Activated naive CD4-positive, alpha-beta T cell (primary cell): ENCODE measurements around the gene CLPTM1L.
"Not testable (repeated sequence)": the region's sequence is repeated elsewhere in the genome, so short reads cannot be mapped to it uniquely, and the experiment has no call there.

ENCODE experiments used
- DNase-seq, 4 experiments: peaks; one replicate each; lab custom pipeline; 2025; lab: John Stamatoyannopoulos, UW

Gene CLPTM1L

GRCh38 chr5:1360367-1360766, 15.5 kb upstream of the CLPTM1L start:
- not testable (repeated sequence) for DNase-seq

- DNase-seq, result no peak
These were observed 14.8 kb upstream of the CLPTM1L start for GRCh38 chr5:1359713-1360112.

- DNase-seq, result no peak
These were observed 14.2 kb upstream of the CLPTM1L start for GRCh38 chr5:1359031-1359645.

- DNase-seq, result no peak
These were observed 13.8 kb upstream of the CLPTM1L start for GRCh38 chr5:1358726-1359025.

GRCh38 chr5:1357946-1358725, 13.2 kb upstream of the CLPTM1L start:
- no peak for DNase-seq

DNA sequence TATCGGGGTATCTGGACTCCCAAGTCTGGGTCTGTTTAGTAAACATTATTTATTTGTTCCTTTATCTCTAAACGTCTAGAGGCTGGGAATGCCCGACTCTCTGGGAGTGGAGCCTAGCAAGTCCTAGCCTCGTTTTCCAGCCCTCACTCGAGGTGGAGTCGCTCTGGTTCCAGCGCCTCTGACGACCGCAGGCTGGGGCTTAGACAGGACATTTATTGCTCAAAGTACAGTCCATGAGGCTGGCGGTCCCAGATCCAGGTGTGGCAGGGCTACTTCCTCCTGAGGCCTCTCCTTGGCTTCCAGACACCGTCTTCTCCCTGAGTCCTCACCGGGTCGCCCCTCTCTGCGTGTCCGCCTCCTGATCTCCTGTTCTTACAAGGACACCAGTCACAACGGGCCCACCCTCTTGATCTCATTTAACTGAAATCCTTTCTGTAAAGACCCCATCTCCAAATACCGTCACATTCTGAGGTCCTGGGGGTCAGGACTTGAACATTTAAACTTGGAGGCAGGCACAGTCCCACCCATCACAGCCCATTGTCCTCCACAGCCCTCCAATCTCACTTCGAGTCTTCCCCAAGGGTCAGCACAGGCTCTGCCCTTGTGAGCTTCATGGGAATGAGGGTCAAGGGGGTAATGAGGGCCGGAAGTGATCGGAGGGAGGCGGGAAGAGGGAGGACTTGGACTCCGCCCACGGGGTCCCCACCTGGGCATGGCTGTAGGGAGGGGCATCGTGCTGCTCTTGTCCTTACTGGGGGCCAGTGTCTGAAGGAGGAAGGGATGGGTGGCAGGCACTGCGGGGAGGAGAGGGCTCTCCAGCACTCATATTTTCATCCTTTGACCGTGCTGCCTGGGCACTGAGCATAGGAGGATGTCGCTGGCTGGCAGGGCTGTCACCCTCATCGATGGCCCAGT, 12.2 kb upstream of the CLPTM1L start:
- no peak for DNase-seq

DNA sequence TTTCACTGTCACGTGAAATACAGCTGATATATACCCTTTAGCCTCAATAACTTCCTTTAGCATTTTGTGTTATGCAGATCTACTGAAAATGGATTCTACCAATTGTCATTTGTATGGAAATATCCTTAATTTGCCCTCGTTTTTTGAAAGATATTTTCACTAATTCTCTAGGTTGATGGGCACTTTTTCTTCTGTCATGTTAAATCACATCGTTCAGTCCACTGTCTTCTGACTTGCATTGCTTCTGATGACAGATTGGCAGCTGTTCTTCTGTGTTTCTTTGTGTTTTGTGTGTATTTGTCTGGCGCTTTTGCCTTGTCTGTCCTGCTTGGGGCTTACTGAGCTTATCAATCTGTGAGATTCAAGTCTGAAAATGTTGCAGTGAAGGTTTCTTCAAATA, 9.7 kb upstream of the CLPTM1L start:
- no peak for DNase-seq

DNA sequence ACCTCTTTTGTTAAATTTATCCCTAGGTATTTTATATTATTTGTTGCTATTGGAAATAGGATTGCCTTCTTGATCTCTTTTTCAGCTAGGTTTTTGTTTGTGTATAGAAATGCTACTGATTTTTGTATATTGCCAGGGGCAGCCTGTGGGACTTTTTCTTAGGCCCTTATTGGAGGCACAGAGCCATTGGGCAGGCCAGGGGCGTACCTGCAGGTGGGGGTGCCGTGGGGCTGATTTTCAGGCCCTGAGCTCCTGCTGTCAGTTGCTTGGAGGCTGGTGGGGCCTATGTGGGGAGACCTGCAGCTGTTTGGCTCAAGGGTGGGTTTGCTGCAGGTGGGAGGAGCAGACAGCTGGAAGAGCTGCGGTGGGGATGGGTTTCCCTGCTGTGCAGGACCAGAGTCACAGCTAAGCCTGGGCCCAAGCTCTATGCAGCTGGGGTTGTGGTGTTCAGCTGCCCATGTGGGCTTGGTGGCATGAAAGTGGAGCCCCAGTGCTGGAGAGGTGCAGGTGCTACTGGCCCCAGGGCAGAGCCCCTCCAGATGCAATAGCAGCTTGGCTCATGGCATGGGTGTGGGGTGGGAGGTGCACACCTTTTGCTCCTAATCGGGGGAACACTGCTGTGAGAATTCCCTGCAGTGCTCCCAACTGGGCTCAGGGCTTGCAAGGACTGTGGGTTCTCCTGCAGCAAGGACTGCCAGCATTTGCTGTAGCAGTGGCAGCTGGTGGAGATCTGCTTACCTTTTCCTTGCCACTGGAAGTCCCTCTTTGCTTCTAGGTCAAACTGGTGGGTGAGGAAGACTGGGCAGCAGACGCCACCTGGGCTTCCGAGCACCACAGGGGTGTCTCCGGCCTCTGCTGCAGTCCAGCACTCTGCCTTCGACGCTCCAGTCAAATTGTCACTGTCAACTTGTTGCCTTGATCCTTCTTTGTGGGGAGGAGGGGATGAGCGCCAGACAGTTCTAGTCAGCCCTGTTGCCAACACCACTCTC, 7.6 kb upstream of the CLPTM1L start:
- DNase-seq, result no peak

- DNase-seq, result no peak
These were observed 6.3 kb upstream of the CLPTM1L start for GRCh38 chr5:1351156-1351555.

DNA sequence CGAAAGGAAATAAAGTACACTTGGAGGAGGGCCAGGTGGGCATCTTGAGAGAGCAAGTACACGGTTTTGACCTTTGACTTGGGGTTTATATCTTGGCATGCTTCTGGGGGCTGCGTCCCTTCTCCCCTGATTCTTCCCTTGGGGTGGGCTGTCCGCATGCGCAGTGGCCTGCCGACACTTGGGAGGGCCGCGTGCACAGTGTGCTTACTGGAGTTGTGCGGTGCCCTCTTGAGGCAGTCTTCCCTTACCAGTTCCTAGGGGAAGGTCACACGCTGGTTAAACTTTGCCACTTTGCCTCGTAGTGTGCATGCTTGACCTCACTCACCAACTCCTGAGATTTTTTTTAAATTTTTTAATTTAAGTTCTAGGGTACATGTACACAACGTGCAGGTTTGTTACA, 4.3 kb upstream of the CLPTM1L start:
- no peak for DNase-seq

DNA sequence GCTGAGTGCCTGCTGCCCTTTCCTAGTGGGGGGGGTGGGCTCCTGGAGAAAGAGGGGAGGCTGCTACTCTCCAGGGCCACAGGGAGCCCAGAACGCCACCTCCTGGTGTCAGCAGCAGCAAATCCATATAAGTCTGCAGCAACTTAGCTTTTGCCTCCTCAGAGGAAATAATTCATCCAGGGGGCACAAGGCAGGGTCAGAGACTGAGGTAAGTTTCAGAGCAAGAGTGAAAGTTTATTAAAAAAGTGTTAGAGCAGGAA, 4.0 kb upstream of the CLPTM1L start:
- DNase-seq, result no peak

GRCh38 chr5:1347571-1347970, 2.7 kb upstream of the CLPTM1L start:
- no peak for DNase-seq

DNA sequence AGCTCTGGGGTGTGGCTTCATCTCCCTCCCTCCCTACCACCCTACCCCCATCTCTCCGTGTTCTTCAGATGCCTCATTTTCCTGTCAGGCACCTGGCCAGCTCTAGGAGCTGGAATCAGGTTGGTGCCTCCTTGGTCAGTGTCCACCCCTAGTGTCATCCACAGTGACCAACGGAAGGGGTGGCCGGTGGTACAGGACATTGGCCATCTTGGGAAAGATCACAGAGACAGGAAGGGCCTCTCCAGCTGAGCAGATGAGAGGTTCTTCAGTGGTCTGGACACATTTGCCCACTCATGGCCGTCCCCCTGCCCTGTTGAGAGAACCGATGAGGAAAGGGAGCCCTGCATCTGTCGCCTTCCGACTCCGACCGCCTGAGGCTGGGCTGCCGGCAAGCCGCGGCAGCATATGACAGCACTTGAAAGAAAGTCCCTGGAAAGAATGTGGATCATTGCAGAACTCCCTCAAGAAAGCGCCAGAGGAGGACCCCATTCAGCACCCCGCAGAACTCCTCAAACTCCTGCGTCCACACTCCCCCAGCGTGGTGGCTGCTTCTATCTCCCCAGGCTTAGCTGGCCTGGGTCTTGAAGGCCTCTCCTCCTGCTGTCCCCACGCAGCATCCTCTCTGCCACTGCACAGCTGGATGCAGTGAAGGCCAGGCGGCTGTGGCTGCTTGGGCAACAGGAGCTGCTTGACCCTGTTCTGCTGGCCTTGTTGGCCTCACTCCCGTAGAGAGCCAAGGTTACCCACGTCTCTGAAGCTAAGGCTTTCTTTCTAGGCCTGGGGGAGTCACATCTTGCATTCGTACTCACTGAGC, 1.9 kb upstream of the CLPTM1L start:
- no peak for DNase-seq

DNA sequence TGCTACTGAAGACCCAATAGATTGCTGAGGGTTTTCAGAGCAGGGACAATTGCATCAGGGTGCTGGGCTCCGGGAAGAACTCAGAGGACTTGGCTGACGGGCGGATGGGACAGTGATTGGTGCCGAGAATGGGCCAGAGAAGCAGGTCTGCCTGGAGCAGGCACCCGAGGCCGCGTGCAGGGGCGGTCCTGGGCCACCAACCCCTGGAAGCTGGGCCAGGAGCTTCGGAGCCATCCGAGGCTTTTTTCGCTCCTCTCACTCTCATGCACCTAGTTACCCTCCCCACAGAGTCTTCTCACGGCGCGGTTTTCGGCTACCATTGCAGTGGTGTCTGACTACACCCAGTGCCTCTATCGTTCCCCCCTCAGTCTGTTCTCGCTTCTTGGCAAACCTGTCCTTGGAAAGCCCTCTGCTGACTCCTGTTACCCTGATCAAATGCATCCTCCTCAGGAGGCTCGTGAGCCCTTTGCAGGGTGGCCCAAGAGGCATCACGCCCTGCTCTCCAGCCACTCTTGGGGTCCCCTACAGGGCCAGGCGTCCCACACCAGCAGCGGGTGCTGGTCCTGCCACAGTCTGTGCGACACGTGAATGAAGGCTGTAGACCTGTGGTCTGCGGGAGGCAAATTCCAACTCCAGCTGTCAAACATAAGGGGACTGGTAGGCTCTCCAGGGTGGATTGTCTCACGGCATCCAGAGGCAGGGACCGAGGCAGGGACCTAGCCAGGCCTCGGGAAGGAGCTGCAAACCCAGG, 1.2 kb upstream of the CLPTM1L start:
- no peak for DNase-seq

- peak in 1 of 4 experiments; percentile 40 for DNase-seq
These were observed 683 bp downstream of the CLPTM1L start for GRCh38 chr5:1343931-1344901.

GRCh38 chr5:1343315-1343751, 1.6 kb downstream of the CLPTM1L start:
- no peak for DNase-seq

- not testable (repeated sequence) for DNase-seq
These were observed 2.2 kb downstream of the CLPTM1L start for GRCh38 chr5:1342711-1343110.

GRCh38 chr5:1342268-1342667, 2.6 kb downstream of the CLPTM1L start:
- DNase-seq, result no peak

DNA sequence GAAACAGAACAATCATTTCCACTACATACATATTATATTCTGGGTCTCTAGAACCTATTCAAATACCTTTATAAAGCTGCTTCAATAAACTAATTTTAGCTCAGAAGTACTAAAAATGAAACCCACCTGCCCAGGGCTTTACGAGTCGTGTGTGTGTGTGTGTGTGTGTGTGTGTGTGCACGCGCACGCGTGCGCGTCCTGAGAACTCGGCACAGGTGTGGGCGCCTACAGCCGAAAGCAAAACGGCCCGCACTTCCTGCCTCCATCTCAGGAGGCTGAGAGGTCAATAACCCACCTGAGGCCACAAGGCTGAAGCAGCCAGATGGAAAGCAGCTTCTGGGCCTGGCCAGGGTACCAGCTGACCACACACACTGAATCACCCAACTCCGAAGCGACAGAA, 3.0 kb downstream of the CLPTM1L start:
- no peak for DNase-seq
